GM19023 (cell line): Measurements from ENCODE around the gene ELP4.
"Not testable (repeated sequence)": the region's sequence is repeated elsewhere in the genome, so short reads cannot be mapped to it uniquely, and the experiment has no call there.

Source experiments
- ATAC-seq: cut with Tn5 transposase; IDR thresholded peaks from one replicate; pipeline ENCODE4 v1.9.1; 2021; ENCODE audit warnings: mild to moderate bottlenecking, moderate library complexity; ENCODE audit not compliant: unreplicated experiment

The ELP4 gene

DNA sequence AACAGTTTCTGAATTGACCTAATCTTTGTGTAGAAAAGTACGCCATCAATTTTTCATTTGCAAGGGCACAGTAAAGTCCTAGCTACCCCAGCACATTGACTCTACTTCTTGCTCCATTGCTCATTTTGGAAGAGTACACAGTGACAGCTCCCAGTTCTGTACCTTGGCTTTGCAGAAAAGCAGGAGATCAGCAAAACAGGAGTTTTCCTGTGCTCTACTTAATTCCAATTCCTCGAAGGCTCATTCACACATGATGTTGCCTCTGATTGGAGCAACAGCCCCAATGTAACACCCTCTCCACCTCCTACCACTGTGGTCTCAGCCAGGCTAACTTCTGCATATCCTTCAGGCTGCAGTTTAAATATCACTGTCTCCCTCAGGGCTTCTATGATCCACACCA lies 182.9 kb downstream of the ELP4 start:
- ATAC-seq: no peak

GRCh38 chr11:31697049-31697448 lies 187.5 kb downstream of the ELP4 start:
- ATAC-seq: peak; percentile 73

DNA sequence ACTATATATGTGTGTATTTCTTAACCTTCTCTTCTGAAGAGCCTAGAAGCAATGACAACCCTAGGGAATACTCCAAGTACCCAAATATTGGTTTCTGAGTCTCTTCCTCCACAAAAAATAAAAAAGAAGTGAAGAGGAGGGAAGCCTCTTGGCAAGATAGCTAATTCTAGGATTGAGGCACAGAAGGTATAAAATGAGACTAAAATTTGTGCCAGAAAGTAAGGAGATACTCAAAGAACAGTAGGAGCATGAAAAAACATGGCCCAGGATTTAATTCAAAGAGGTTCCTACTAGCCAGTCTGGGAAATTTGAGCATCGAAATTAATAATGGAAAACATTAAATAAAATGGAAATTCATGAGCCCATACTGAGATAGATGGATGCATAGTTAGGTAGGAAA lies 189.5 kb downstream of the ELP4 start:
- no peak for ATAC-seq

GRCh38 chr11:31702966-31703365 lies 193.4 kb downstream of the ELP4 start:
- ATAC-seq: no peak

DNA sequence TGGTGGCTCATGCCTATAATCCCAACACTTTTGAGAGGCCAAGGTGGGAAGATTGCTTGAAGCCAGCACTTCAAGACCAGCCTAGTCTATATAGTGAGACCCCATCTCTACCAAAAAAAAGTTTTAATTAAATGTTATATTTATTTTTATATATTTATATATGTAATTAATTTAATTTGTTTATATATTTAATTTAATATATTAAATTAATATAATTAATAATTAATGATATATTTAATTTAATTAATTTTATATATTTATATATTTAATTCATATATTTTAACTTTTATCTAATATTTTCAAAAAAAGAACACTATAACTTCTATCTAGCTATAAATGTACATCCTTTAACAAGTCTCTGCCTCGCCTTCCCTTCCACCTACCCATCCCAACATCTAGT lies 196.8 kb downstream of the ELP4 start:
- ATAC-seq: no peak

GRCh38 chr11:31711137-31711536 lies 201.6 kb downstream of the ELP4 start:
- ATAC-seq: no peak

DNA sequence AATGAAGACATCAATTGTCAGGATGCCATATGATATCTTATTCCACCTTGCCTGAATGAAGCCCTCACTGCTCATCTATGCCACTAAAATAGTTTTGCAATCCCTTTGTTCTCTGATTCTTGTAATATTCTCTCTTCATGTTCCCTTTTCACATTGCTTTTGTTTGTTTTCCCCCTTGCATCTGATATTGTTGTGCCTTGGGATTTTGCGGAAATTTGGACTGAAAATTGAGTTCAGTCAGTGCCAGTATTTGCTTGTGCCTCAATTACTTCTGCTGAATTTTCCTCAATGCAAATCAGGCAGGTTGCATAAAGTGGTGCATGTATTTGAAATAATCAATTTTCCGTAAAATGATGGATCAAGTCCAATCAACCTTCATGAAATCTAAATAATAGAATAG lies 203.3 kb downstream of the ELP4 start:
- ATAC-seq: no peak

DNA sequence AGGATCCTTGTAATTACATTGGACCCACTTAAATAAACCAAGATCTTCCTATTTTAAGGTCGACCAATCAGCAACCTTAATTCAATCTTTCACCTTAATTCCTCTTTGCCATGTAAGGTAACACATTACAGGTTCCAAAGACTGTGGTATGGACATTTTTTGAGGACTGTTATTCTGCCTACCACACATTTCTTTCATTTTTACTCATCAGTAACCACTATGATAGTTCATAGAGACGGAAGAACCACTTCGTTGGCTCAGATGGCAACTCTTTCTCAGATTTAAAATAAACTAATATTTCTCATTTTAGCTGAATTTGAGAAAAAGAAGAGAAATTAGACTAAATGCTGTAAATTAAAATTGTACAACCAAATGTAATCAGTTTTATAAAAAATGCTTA lies 205.3 kb downstream of the ELP4 start:
- no peak for ATAC-seq

- no peak for ATAC-seq
Observed at GRCh38 chr11:31720225-31720624, 210.7 kb downstream of the ELP4 start.

- no peak for ATAC-seq
Observed at GRCh38 chr11:31720671-31721365, 211.3 kb downstream of the ELP4 start.

DNA sequence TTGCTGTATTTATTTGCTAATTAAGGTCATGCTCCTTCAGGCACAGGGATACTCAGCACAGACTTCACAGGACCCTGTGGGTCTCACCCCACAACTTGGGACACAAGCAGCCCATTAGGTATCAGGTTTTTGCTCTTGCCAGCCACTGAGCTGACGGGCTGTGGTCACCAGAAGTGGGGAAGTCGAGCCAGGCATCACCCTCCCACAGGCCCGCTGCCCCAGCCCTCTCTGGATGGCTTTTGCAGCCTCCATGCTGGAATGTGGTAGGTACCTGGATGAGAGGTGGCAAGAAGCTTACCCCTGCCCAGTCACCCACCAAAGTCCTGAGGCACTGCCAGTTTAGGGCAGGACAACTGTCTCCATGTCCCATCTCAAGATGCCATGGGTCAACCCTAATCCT lies 213.2 kb downstream of the ELP4 start:
- no peak for ATAC-seq

- no peak for ATAC-seq
Observed at GRCh38 chr11:31725176-31725575, 215.6 kb downstream of the ELP4 start.

GRCh38 chr11:31728432-31728831 lies 218.9 kb downstream of the ELP4 start:
- no peak for ATAC-seq

DNA sequence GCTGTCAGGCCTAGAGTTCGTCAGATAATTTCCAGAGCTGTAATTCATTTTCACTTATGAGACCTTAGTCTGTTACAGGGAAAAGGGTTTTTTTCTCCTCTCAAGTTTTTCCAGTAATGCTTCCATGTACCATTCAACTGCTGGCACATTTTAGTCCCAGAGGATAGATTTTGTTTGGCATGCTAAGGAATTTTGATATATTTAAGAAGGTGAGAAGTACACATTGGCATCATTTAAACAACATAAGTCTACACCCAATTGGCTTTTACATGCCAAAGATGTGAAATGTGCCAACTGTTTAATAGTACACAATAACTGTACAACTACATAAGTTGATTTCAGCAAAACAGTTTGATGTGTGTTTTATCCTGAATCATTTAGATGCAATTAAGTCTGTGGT lies 230.6 kb downstream of the ELP4 start:
- ATAC-seq: no peak

DNA sequence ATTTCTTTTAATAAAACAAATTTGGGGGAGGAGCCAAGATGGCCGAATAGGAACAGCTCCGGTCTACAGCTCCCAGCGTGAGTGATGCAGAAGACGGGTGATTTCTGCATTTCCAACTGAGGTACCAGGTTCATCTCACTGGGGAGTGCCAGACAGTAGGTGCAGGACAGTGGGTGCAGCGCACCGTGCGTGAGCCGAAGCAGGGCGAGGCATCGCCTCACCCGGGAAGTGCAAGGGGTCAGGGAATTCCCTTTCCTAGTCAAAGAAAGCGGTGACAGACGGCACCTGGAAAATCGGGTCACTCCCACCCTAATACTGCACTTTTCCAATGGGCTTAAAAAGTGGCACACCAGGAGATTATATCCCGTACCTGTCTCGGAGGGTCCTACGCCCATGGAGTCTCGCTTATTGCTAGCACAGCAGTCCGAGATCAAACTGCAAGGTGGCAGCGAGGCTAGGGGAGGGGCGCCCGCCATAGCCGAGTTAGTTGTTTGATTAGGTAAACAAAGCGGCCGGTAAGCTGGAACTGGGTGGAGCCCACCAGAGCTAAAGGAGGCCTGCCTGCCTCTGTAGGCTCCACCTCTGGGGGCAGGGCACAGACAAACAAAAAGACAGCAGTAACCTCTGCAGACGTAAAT lies 231.3 kb downstream of the ELP4 start:
- ATAC-seq: not testable (repeated sequence)

DNA sequence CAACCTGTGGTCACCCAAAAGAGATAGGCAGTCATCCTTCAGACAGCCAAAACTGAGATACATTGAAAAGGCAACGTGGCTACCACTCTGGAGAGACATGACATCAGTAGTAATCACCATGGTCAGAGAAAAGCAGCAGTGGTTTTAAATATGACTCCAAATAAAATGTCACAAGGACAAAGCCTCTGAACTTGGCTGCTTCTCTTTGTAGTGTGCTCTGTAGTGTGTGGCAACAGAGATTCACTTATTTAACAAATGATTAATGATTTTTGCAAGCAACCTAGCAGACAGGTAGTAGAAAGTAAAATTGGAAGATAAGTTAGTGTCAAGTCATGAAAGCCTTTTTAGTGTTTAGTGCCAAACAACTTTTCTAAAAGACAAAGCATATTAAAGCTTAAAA lies 238.0 kb downstream of the ELP4 start:
- no peak for ATAC-seq

GRCh38 chr11:31757260-31757835 lies 247.8 kb downstream of the ELP4 start:
- ATAC-seq: no peak

DNA sequence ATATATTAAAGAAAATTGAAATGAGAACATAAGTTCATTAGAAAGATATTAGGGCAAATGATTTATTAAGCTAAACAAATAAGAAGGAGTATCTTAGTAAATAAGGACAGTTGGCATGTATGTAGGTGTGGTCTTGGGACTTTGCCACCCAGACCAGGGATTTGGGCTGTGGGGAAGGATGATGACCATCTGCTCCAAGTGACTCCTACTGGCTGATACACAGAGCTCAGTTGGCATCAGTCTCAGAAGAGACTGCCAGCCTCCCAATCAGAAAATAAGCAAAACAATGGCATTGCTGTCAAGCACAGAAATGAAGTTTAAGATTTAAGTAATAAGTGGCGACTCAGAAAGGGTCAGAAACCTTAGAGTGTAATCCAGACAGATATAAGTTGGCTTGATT lies 252.1 kb downstream of the ELP4 start:
- no peak for ATAC-seq

- no peak for ATAC-seq
Observed at GRCh38 chr11:31763296-31763695, 253.7 kb downstream of the ELP4 start.

- ATAC-seq: no peak
Observed at GRCh38 chr11:31764261-31764660, 254.7 kb downstream of the ELP4 start.

- no peak for ATAC-seq
Observed at GRCh38 chr11:31764766-31765165, 255.2 kb downstream of the ELP4 start.

DNA sequence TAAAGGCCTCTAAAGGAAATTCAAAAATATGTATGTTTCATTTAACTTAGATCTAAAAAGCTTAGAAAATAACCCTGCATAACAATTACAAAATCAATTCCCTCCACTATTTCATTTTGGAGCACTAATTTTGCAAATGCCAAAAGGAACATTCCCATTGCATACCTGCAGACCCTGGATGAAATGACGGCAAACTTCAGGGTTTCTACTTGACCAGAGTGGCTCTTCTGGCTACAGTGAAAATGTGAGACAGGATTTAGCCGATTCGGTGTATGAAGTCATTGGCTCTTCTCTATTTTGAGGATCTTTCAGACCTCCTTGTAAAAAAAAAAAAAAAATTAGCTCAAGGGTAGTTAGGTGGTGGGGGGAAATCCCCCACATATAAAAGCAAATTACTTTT lies 257.5 kb downstream of the ELP4 start:
- no peak for ATAC-seq

- ATAC-seq: no peak
Observed at GRCh38 chr11:31767685-31768084, 258.1 kb downstream of the ELP4 start.
